Measurements from ENCODE around the gene GPSM3.

GRCh38 chr6:32216285-32216684 lies 23.8 kb upstream of the GPSM3 start:
- TF ChIP-seq NFRKB (IDR thresholded peaks at IDR 0.05) (no peak), BHLHE40 (IDR thresholded peaks at IDR 0.05; ENCODE audit: borderline replicate concordance) (no peak), TARDBP (IDR thresholded peaks at IDR 0.05) (no peak), ARNT (IDR thresholded peaks at IDR 0.05) (no peak), PKNOX1 (IDR thresholded peaks at IDR 0.05) (no peak)

Measured in HEK293T (cell line).